Measurements from ENCODE around the gene REEP6.

DNA sequence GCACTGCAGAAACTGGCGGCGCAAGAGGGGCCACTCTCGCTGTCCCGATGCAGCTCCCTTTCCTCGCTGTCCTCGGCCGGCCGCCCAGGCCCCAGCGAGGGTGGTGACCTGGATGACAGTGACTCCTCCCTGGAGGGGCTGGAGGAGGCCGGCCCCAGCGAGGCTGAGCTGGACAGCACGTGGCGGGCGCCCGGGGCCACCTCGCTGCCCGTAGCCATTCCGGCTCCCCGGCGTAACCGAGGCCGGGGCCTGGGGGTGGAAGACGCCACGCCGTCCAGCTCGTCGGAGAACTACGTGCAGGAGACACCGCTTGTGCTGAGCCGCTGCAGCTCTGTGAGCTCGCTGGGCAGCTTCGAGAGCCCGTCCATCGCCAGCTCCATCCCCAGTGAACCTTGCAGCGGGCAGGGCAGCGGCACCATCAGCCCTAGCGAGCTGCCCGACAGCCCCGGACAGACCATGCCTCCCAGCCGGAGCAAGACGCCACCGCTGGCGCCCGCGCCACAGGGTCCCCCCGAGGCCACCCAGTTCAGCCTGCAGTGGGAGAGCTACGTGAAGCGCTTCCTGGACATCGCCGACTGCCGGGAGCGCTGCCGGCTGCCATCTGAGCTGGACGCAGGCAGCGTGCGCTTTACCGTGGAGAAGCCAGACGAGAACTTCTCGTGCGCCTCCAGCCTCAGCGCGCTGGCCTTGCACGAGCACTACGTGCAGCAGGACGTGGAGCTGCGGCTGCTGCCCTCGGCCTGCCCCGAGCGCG, 24.3 kb upstream of the REEP6 start:
- TF ChIP-seq POLR2A (IDR thresholded peaks at IDR 0.05) (no peak), CTCF (IDR thresholded peaks at IDR 0.05) (no peak)

Measured in adrenal gland (tissue), 5 donors.